ENCODE data around the gene CHTF8.

Gene CHTF8

GRCh38 chr16:69072640-69072974 lies 59.8 kb downstream of the CHTF8 start:
- Histone ChIP-seq H3K79me2 (ENCODE audit: insufficient read depth, low read length) (no peaks in the 10 kb centered on the region), H3K9me2 (ENCODE audit: low read depth, low read length) (no peaks in the 10 kb centered on the region), H3K27me3 (ENCODE audit: insufficient read depth, low read length) (no peaks in the 10 kb centered on the region), H3K9ac (ENCODE audit: low read length) (no peak overlapping the region), H3K4me1 (ENCODE audit: insufficient read depth, low read length, severe bottlenecking) (no peaks in the 10 kb centered on the region), H2AFZ (ENCODE audit: low read length) (no peak overlapping the region), H3K27ac (ENCODE audit: low read depth, low read length, poor library complexity, severe bottlenecking) (no peak overlapping the region), H3K9me3 (ENCODE audit: low read length) (no peaks in the 10 kb centered on the region), H3K36me3 (ENCODE audit: insufficient read depth, low read length) (no peaks in the 10 kb centered on the region), H3K4me3 (ENCODE audit: low read depth, low read length, poor library complexity, severe bottlenecking) (no peak overlapping the region), H4K20me1 (ENCODE audit: insufficient read depth, low read length) (no peaks in the 10 kb centered on the region), H3K4me2 (ENCODE audit: low read length) (no peak overlapping the region), H3F3A (ENCODE audit: insufficient read depth, low read length) (no peaks in the 10 kb centered on the region)
- TF ChIP-seq CTCF (IDR thresholded peaks at IDR 0.05; ENCODE audit: low read length) (no peak), EZH2 (IDR thresholded peaks at IDR 0.05; ENCODE audit: borderline replicate concordance, low read length) (no peak)

GRCh38 chr16:69071036-69071435 lies 61.4 kb downstream of the CHTF8 start:
- H3K4me1 ChIP-seq (ENCODE audit: insufficient read depth, low read length, severe bottlenecking): no peaks in the 10 kb centered on the region
- H3K9ac ChIP-seq (ENCODE audit: low read length): no peak overlapping the region

GRCh38 chr16:69069504-69069903 lies 62.9 kb downstream of the CHTF8 start:
- Histone ChIP-seq H4K20me1 (ENCODE audit: insufficient read depth, low read length) (no peaks in the 10 kb centered on the region), H3K27me3 (ENCODE audit: insufficient read depth, low read length) (no peaks in the 10 kb centered on the region), H3K9me3 (ENCODE audit: low read length) (no peaks in the 10 kb centered on the region), H3K4me2 (ENCODE audit: low read length) (no peak overlapping the region), H3K9ac (ENCODE audit: low read length) (no peak overlapping the region), H3K79me2 (ENCODE audit: insufficient read depth, low read length) (no peaks in the 10 kb centered on the region), H3K36me3 (ENCODE audit: insufficient read depth, low read length) (no peaks in the 10 kb centered on the region), H3K27ac (ENCODE audit: low read depth, low read length, poor library complexity, severe bottlenecking) (no peak overlapping the region), H3K4me3 (ENCODE audit: low read depth, low read length, poor library complexity, severe bottlenecking) (no peak overlapping the region), H3F3A (ENCODE audit: insufficient read depth, low read length) (no peaks in the 10 kb centered on the region), H2AFZ (ENCODE audit: low read length) (no peak overlapping the region), H3K9me2 (ENCODE audit: low read depth, low read length) (no peaks in the 10 kb centered on the region), H3K4me1 (ENCODE audit: insufficient read depth, low read length, severe bottlenecking) (no peaks in the 10 kb centered on the region)
- no peak for TF ChIP-seq EZH2 (IDR thresholded peaks at IDR 0.05; ENCODE audit: borderline replicate concordance, low read length)
- no peak for TF ChIP-seq CTCF (IDR thresholded peaks at IDR 0.05; ENCODE audit: low read length)

More at GRCh38 chr16:69071036-69071435, 61.4 kb downstream of the CHTF8 start:
- no peaks in the 10 kb centered on the region for H3K79me2 ChIP-seq (ENCODE audit: insufficient read depth, low read length)
- no peak overlapping the region for H2AFZ ChIP-seq (ENCODE audit: low read length)
- H3K9me2 ChIP-seq (ENCODE audit: low read depth, low read length): no peaks in the 10 kb centered on the region
- no peaks in the 10 kb centered on the region for H3K27me3 ChIP-seq (ENCODE audit: insufficient read depth, low read length)
- no peak for TF ChIP-seq EZH2 (IDR thresholded peaks at IDR 0.05; ENCODE audit: borderline replicate concordance, low read length)
- TF ChIP-seq CTCF (IDR thresholded peaks at IDR 0.05; ENCODE audit: low read length): no peak
- H4K20me1 ChIP-seq (ENCODE audit: insufficient read depth, low read length): no peaks in the 10 kb centered on the region
- no peak overlapping the region for H3K27ac ChIP-seq (ENCODE audit: low read depth, low read length, poor library complexity, severe bottlenecking)
- no peaks in the 10 kb centered on the region for H3K36me3 ChIP-seq (ENCODE audit: insufficient read depth, low read length)
- no peak overlapping the region for H3K4me2 ChIP-seq (ENCODE audit: low read length)
- H3K4me3 ChIP-seq (ENCODE audit: low read depth, low read length, poor library complexity, severe bottlenecking): no peak overlapping the region
- no peaks in the 10 kb centered on the region for H3F3A ChIP-seq (ENCODE audit: insufficient read depth, low read length)
- H3K9me3 ChIP-seq (ENCODE audit: low read length): no peaks in the 10 kb centered on the region
